ENCODE results near the gene SERPINA3. TPM values are rescaled to one million over a fixed set of nuclear protein-coding genes. Genes with fewer than 3 reads are reported as not detected.

SERPINA3 gene
- total RNA-seq, 4 donors from 2014 or later: 71.8 to 284 (median 255) TPM

DNA sequence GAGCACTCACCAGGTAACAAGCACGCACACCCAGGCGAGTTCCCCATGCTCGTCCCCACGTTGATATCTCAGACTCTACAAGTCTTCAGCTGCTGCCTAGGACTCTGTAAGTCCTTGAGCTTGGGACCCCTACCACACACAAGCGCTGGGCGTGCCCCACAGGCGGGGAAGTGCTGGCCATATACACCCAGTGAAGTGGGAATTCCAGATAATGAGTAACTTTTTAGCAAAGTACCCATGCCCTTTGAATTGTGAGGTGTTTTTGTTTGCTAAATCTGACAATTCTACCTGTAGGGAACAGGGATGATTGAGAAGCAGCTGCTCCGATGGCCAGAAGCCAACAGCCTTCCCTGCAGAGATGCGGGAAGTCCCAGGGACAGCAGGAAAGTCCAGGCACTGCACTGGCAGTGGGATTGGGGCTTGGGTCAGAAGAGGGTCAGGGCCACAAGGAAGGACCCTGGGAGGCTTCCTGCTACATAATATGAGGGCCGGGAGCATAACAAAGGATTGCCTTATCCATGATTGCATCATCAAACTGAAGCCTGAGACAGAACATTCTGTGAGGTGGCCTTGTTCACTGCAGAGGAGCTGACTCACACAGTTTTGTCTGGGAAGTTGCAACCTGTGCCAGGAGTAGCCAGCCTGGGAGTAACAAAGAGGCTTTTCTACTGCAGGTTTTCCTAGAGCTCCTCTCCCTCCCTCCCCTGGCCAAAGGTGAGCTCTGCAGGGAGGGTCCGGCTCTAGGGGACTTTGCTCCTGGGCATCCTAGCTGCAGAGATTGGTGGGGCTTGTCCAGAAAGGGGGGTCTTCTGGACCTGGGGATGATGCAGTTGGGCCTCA is 13.2 kb upstream of the SERPINA3 start:
- 75% methylated on average over 11 of the region's 11 CpGs for WGBS

DNA sequence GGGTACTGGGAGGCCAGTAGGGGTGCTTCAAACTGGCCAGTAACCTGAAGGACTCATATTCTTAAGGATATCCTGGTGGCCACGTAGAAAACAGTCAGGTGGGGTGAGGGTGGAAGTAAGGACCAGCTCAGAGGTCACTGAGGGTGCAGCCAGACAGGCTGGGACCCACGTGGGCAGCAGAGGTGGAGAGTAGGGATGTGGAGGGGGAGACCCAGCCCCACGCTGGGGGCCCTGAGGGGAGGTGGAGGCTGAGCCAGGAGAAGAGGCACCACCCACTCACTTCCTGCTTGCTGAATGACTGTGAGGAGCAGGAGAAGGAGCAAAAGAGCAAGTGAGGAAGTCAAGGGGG is 12.6 kb upstream of the SERPINA3 start:
- Histone ChIP-seq H3K4me3 (no peak overlapping the region), H3K36me3 (no peaks in the 10 kb centered on the region), H3K4me1 (peaks cover 40 to 54% (median 48%) of the 10 kb centered on the region in 4 donors), H3K27ac (replicated peaks in 1 of 4) (peak overlapping the region; percentile 74 to 79 (median 76)), H3K27me3 (no peaks in the 10 kb centered on the region), H3K9me3 (no peaks in the 10 kb centered on the region)
- no peak for DNase-seq (ENCODE audit: extremely low spot score)
- TF ChIP-seq CTCF (IDR thresholded peaks at IDR 0.05) (no peak), POLR2AphosphoS5 (IDR thresholded peaks at IDR 0.05) (no peak), EP300 (IDR thresholded peaks at IDR 0.05) (no peak), POLR2A (IDR thresholded peaks at IDR 0.05; ENCODE audit: low read depth) (no peak)
- intact Hi-C loops (cut with DNase I): no loop called here
- WGBS: 48% methylated on average over 3 of the region's 3 CpGs

More for the DNA sequence above, 13.2 kb upstream of the SERPINA3 start:
- H3K27me3 ChIP-seq: peaks cover 0 to 4% (median 0%) of the 10 kb centered on the region in 4 donors
- no peak overlapping the region for H3K4me3 ChIP-seq
- TF ChIP-seq POLR2A (IDR thresholded peaks at IDR 0.05; ENCODE audit: low read depth) (no peak), POLR2AphosphoS5 (IDR thresholded peaks at IDR 0.05) (peak; percentile 77 to 84), CTCF (IDR thresholded peaks at IDR 0.05) (peak in 1 of 3 experiments; percentile 16), EP300 (IDR thresholded peaks at IDR 0.05) (peak; percentile 88)
- H3K4me1 ChIP-seq: peaks cover 40 to 54% (median 48%) of the 10 kb centered on the region in 4 donors
- no peaks in the 10 kb centered on the region for H3K9me3 ChIP-seq
- H3K36me3 ChIP-seq: no peaks in the 10 kb centered on the region
- peak; percentile 94 for DNase-seq (ENCODE audit: extremely low spot score)
- peak overlapping the region; percentile 74 to 79 (median 76) for H3K27ac ChIP-seq (replicated peaks in 1 of 4)
- intact Hi-C loops (cut with DNase I): no loop called here

- intact Hi-C loops (cut with DNase I): no loop called here
- Histone ChIP-seq H3K4me3 (no peak overlapping the region), H3K9me3 (no peaks in the 10 kb centered on the region), H3K4me1 (peaks cover 40 to 54% (median 48%) of the 10 kb centered on the region in 4 donors), H3K36me3 (no peaks in the 10 kb centered on the region), H3K27ac (replicated peaks in 1 of 4) (peak overlapping the region; percentile 74 to 79 (median 76)), H3K27me3 (no peaks in the 10 kb centered on the region)
- 90% methylated on average over 11 of the region's 11 CpGs for WGBS
- TF ChIP-seq POLR2AphosphoS5 (IDR thresholded peaks at IDR 0.05) (no peak), POLR2A (IDR thresholded peaks at IDR 0.05; ENCODE audit: low read depth) (no peak), EP300 (IDR thresholded peaks at IDR 0.05) (no peak), CTCF (IDR thresholded peaks at IDR 0.05) (no peak)
- DNase-seq (ENCODE audit: extremely low spot score): no peak
Measured at GRCh38 chr14:94600148-94600545, 12.0 kb upstream of the SERPINA3 start.

DNA sequence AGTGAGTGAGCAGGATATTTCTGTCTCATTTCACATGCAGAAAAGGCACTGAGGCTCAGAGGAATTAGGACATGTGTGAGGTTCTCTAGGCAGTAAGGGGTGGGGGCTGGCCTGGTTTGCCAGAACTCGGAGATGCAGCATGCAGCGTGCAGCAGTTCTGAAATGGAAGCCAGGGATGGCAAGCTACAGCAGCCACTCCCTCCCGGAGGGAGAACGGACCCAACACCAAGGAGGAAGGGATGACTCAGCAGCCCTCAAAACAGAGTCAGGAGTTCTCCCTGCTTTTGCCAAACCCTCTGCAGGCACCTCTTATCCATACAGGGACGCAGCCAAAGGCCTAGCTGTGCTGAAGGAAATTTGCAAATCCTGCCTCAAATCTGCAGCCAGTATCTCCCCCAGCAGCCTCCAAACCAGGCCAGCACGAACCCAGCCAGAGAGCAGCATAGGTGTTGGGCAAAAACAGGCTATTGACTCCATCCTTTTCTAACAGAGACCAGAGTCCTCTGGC is 10.3 kb upstream of the SERPINA3 start:
- H3K27me3 ChIP-seq: no peaks in the 10 kb centered on the region
- no peak overlapping the region for H3K4me3 ChIP-seq
- no peaks in the 10 kb centered on the region for H3K9me3 ChIP-seq
- intact Hi-C loops (cut with DNase I): no loop called here
- WGBS: 16% methylated on average over 6 of the region's 6 CpGs
- no peaks in the 10 kb centered on the region for H3K36me3 ChIP-seq
- peaks cover 40 to 54% (median 46%) of the 10 kb centered on the region in 4 donors for H3K4me1 ChIP-seq
- H3K27ac ChIP-seq (replicated peaks in 1 of 4): peak overlapping the region; percentile 62 to 79 (median 74)
- DNase-seq (ENCODE audit: extremely low spot score): no peak
- TF ChIP-seq EP300 (IDR thresholded peaks at IDR 0.05) (no peak), CTCF (IDR thresholded peaks at IDR 0.05) (no peak), POLR2A (IDR thresholded peaks at IDR 0.05; ENCODE audit: low read depth) (no peak), POLR2AphosphoS5 (IDR thresholded peaks at IDR 0.05) (peak; percentile 54 to 81)
